Trophoblast cell (in vitro differentiated cells and primary cell): Measurements from ENCODE around the gene LTBR.
"Not testable (repeated sequence)": the region's sequence is repeated elsewhere in the genome, so short reads cannot be mapped to it uniquely, and the experiment has no call there.

ENCODE experiments used
- DNase-seq, 2 donors: peaks; one replicate each; pipeline ENCODE4 v3.0.0-alpha.2; 2016
- H2AFZ ChIP-seq: 2 replicates; pipeline ENCODE4 v1.6.1; 2013; ENCODE audit warnings: low read length, moderate library complexity, mild to moderate bottlenecking; ENCODE audit not compliant: insufficient read depth, poor library complexity
- H2AK5ac ChIP-seq: 2 replicates; pipeline ENCODE4 v1.6.1; 2013; ENCODE audit warnings: mild to moderate bottlenecking, low read length
- H2BK120ac ChIP-seq: 2 replicates; pipeline ENCODE4 v1.6.1; 2013; ENCODE audit warnings: low read length, mild to moderate bottlenecking, moderate library complexity; ENCODE audit not compliant: insufficient read depth, poor library complexity
- H2BK12ac ChIP-seq: 2 replicates; pipeline ENCODE4 v1.6.1; 2013; ENCODE audit warnings: mild to moderate bottlenecking, low read length, moderate library complexity
- H2BK5ac ChIP-seq: 2 replicates; pipeline ENCODE4 v1.6.1; 2013; ENCODE audit warnings: low read length, low read depth, moderate library complexity, mild to moderate bottlenecking; ENCODE audit not compliant: poor library complexity
- H3K14ac ChIP-seq: 2 replicates; pipeline ENCODE4 v1.6.1; 2013; ENCODE audit warnings: mild to moderate bottlenecking, low read length
- H3K18ac ChIP-seq: 2 replicates; pipeline ENCODE4 v1.6.1; 2013; ENCODE audit warnings: mild to moderate bottlenecking, low read length
- H3K23ac ChIP-seq: 2 replicates; pipeline ENCODE4 v1.6.1; 2013; ENCODE audit warnings: low read length
- H3K27ac ChIP-seq: 2 replicates; pipeline ENCODE4 v1.5.1; 2013; ENCODE audit warnings: low read depth, mild to moderate bottlenecking, inconsistent platforms, low read length, moderate library complexity
- H3K27me3 ChIP-seq: 2 replicates; pipeline ENCODE4 v1.6.1; 2013; ENCODE audit warnings: inconsistent platforms, mild to moderate bottlenecking, low read length, moderate library complexity; ENCODE audit not compliant: insufficient read depth
- H3K36me3 ChIP-seq, 2 experiments: 1 replicate in 1 of 2; 2 replicates in 1 of 2; pipeline ENCODE4 v1.6.1; 2013; ENCODE audit warnings: low read length in 2 of 2, mild to moderate bottlenecking in 2 of 2, moderate library complexity in 1 of 2; ENCODE audit not compliant: insufficient read depth in 2 of 2, control insufficient read depth in 1 of 2
- H3K4ac ChIP-seq: 2 replicates; pipeline ENCODE4 v1.6.1; 2013; ENCODE audit warnings: low read depth, mild to moderate bottlenecking, low read length, moderate library complexity
- H3K4me1 ChIP-seq, 2 experiments: 1 replicate in 1 of 2; 2 replicates in 1 of 2; pipeline ENCODE4 v1.6.1; 2013; ENCODE audit warnings: low read length in 2 of 2, mild to moderate bottlenecking in 2 of 2, moderate library complexity in 1 of 2; ENCODE audit not compliant: insufficient read depth in 2 of 2, control insufficient read depth in 1 of 2
- H3K4me2 ChIP-seq: 2 replicates; pipeline ENCODE4 v1.6.1; 2013; ENCODE audit warnings: inconsistent platforms, mild to moderate bottlenecking, low read length, moderate library complexity
- H3K4me3 ChIP-seq: 2 replicates; pipeline ENCODE4 v1.5.1; 2013; ENCODE audit warnings: mild to moderate bottlenecking, low read depth, low read length, inconsistent platforms
- H3K79me1 ChIP-seq: one replicate; pipeline ENCODE4 v1.6.1; 2013; ENCODE audit warnings: low read length
- H3K79me2 ChIP-seq: 2 replicates; pipeline ENCODE4 v1.6.1; 2013; ENCODE audit warnings: low read length, mild to moderate bottlenecking; ENCODE audit not compliant: control insufficient read depth, insufficient read depth, poor library complexity
- H3K9ac ChIP-seq: 2 replicates; pipeline ENCODE4 v1.6.1; 2013; ENCODE audit warnings: mild to moderate bottlenecking, low read length
- H3K9me3 ChIP-seq: 2 replicates; pipeline ENCODE4 v1.6.1; 2013; ENCODE audit warnings: low read depth, mild to moderate bottlenecking, control low read depth, inconsistent platforms, low read length; ENCODE audit not compliant: insufficient read depth
- H4K12ac ChIP-seq: 2 replicates; pipeline ENCODE4 v1.6.1; 2013; ENCODE audit warnings: low read depth, mild to moderate bottlenecking, low read length, moderate library complexity
- H4K8ac ChIP-seq: 2 replicates; pipeline ENCODE4 v1.6.1; 2013; ENCODE audit warnings: low read depth, mild to moderate bottlenecking, low read length, moderate library complexity
- H4K91ac ChIP-seq: one replicate; pipeline ENCODE4 v1.6.1; 2013; ENCODE audit warnings: low read depth, mild to moderate bottlenecking, low read length, moderate library complexity
- WGBS: extraction: QIAGEN DNeasy Blood & Tissue Kit; methylation state at CpG from one replicate; pipeline ENCODE4 v1.1.7; 2013; ENCODE audit warnings: missing lambda C conversion rate; ENCODE audit not compliant: insufficient read length, insufficient coverage; ENCODE audit errors: extremely low coverage; 5-methylcytosine and 5-hydroxymethylcytosine counted together

The LTBR gene

GRCh38 chr12:6427796-6428195 lies 43.8 kb downstream of the LTBR start:
- H3K18ac ChIP-seq, H4K91ac ChIP-seq, H3K4me2 ChIP-seq, H2BK5ac ChIP-seq, H4K12ac ChIP-seq, H3K27ac ChIP-seq, H2AFZ ChIP-seq, H3K9me3 ChIP-seq, H2BK12ac ChIP-seq, H3K27me3 ChIP-seq, H3K14ac ChIP-seq, H3K4ac ChIP-seq, DNase-seq, H2AK5ac ChIP-seq, H2BK120ac ChIP-seq, H3K23ac ChIP-seq, H3K79me1 ChIP-seq, H3K79me2 ChIP-seq, H3K4me3 ChIP-seq, H3K4me1 ChIP-seq, H4K8ac ChIP-seq, H3K36me3 ChIP-seq, H3K9ac ChIP-seq: not testable (repeated sequence)
- WGBS, result no CpG with 5 or more reads among the region's 10 CpGs

GRCh38 chr12:6428326-6428725 lies 44.4 kb downstream of the LTBR start:
- Histone ChIP-seq H2BK120ac (no peak overlapping the region), H2BK5ac (no peak overlapping the region), H3K79me1 (no peaks in the 10 kb centered on the region), H3K18ac (no peak overlapping the region), H3K9ac (no peak overlapping the region), H2AFZ (no peak overlapping the region), H3K23ac (no peak overlapping the region), H3K4me1 (no peaks in the 10 kb centered on the region), H3K27me3 (no peaks in the 10 kb centered on the region), H3K79me2 (no peaks in the 10 kb centered on the region), H3K4ac (no peak overlapping the region), H3K14ac (no peak overlapping the region), H2BK12ac (no peak overlapping the region), H4K8ac (no peak overlapping the region), H3K4me2 (no peak overlapping the region), H4K12ac (no peak overlapping the region), H4K91ac (no peak overlapping the region), H3K9me3 (no peaks in the 10 kb centered on the region), H2AK5ac (no peak overlapping the region), H3K4me3 (no peak overlapping the region), H3K36me3 (no peaks in the 10 kb centered on the region), H3K27ac (no peak overlapping the region)
- DNase-seq, result no peak
- WGBS, result no CpG with 5 or more reads among the region's 3 CpGs

GRCh38 chr12:6430124-6430989 lies 46.4 kb downstream of the LTBR start:
- no peaks in the 10 kb centered on the region for H3K4me1 ChIP-seq
- H3K4ac ChIP-seq, result no peak overlapping the region
- H3K18ac ChIP-seq, result no peak overlapping the region
- H3K36me3 ChIP-seq, result no peaks in the 10 kb centered on the region
- no peaks in the 10 kb centered on the region for H3K79me1 ChIP-seq
- H4K12ac ChIP-seq, result no peak overlapping the region
- peak; percentile 73 to 89 for DNase-seq
- H2BK12ac ChIP-seq, result no peak overlapping the region
- H3K4me2 ChIP-seq, result no peak overlapping the region
- H3K27me3 ChIP-seq, result no peaks in the 10 kb centered on the region
- no peak overlapping the region for H3K14ac ChIP-seq
- H2AK5ac ChIP-seq, result no peak overlapping the region
- H3K9me3 ChIP-seq, result no peaks in the 10 kb centered on the region
- no CpG with 5 or more reads among the region's 19 CpGs for WGBS
- no peak overlapping the region for H3K23ac ChIP-seq
- H2BK120ac ChIP-seq, result no peak overlapping the region
- H2BK5ac ChIP-seq, result no peak overlapping the region
- no peak overlapping the region for H3K9ac ChIP-seq
- H4K91ac ChIP-seq, result no peak overlapping the region
- H3K27ac ChIP-seq, result no peak overlapping the region
- H3K4me3 ChIP-seq, result no peak overlapping the region
- no peaks in the 10 kb centered on the region for H3K79me2 ChIP-seq
- H4K8ac ChIP-seq, result no peak overlapping the region
- no peak overlapping the region for H2AFZ ChIP-seq

DNA sequence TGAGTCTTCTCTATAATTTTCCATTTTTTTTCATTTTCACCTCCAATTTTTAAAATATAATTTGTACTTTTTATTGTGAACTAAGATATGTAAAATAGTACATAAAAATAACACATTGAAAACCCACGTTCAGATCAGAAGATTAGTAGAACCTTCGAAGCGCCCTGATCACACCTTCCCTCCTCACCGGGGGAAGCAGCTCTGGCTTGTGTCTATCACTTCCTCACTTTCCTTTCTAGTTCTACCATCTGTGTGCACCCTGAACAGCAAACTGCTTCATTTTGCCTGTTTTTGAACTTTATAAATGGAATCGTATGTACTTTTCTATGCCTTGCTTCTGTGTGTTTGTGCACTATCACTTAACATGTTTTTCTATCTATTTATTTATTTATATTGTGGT lies 49.0 kb downstream of the LTBR start:
- Histone ChIP-seq H3K4me1 (no peaks in the 10 kb centered on the region), H2BK12ac (no peak overlapping the region), H3K4me2 (no peak overlapping the region), H4K12ac (no peak overlapping the region), H3K79me1 (no peaks in the 10 kb centered on the region), H3K9ac (no peak overlapping the region), H3K4me3 (no peak overlapping the region), H2AK5ac (no peak overlapping the region), H2BK120ac (no peak overlapping the region), H2BK5ac (no peak overlapping the region), H3K23ac (no peak overlapping the region), H2AFZ (no peak overlapping the region), H4K8ac (no peak overlapping the region), H3K18ac (no peak overlapping the region), H3K27ac (no peak overlapping the region), H3K27me3 (no peaks in the 10 kb centered on the region), H3K79me2 (no peaks in the 10 kb centered on the region), H3K14ac (no peak overlapping the region), H3K4ac (no peak overlapping the region), H4K91ac (no peak overlapping the region), H3K9me3 (no peaks in the 10 kb centered on the region), H3K36me3 (no peaks in the 10 kb centered on the region)
- no CpG with 5 or more reads among the region's 5 CpGs for WGBS
- no peak for DNase-seq
